Measurements from ENCODE around the gene COLEC12.
"Not testable (repeated sequence)": the region's sequence is repeated elsewhere in the genome, so short reads cannot be mapped to it uniquely, and the experiment has no call there.

The COLEC12 gene

DNA sequence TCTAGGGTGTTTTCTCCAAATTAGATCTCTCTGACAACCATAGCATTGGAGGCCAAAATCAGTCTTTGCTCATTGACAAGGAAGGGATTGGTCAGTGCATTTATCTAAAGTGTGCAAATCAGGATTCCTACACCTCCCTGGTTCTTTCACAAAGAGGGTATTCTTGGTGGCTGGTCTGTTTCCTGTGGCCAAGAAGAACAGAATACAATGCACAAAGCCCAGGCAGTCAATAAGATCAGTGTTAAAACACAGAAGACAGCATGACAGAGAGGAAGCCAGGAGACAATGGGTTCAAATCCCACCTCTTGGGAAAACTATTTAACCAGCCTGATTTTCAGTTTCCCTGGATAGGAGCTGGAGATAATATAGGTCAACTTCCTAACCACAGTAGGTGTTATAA, 186.6 kb downstream of the COLEC12 start:
- DNase-seq: no peak

DNA sequence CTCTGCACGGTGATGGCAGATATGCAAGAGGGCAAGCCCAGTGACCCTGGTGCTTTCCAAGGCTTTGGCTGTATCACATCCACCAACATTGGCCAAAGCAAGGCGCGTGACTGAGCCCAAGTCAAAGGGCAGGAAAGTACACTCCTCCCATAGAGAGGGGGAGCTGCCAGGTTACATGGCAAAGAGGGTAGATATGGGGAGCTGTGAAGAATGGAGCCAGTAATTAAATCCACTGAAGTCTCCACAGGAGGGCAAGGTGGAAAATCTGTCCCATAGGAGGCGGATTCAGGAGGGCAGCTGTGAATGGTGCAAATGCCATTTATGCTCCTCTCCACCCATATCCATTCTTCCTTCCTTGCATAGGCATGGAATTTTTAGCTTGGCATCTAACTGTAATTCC, 188.1 kb downstream of the COLEC12 start:
- no peak for DNase-seq

DNA sequence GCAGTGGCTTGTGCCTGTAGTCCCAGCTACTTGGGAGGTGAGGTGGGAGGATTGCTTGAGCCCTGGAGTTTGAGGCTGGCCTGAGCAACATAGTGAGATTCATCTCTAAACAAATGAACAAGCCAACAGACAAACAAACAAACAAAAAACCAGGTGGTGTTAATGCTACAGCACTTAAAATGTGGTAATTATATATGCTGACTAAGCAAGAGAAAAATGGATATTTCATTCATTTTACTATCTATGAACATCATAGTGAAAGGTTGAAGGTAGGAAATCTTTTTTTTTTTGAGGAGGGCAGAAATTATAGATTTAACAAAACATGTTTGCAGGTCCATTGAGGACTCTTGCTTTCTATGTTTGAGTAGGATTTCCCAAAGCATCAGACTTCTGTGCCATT, 190.5 kb downstream of the COLEC12 start:
- no peak for DNase-seq

DNA sequence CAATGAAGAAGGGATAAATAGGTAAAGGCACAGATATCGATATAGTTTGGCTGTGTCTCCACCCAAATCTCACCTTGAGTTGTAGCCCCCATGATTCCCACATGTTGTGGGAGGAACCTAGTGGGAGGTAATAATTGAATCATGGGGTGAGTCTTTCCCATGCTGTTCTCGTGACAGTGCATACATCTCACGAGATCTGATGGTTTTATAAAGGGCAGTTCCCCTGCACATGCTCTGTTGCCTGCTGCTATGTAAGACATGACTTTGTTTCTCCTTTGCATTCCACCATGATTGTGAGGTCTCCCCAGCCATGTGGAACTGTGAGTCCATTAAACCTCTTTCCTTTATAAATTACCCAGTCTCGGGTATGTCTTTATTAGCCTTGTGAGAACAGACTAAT, 192.4 kb downstream of the COLEC12 start:
- DNase-seq: not testable (repeated sequence)

DNA sequence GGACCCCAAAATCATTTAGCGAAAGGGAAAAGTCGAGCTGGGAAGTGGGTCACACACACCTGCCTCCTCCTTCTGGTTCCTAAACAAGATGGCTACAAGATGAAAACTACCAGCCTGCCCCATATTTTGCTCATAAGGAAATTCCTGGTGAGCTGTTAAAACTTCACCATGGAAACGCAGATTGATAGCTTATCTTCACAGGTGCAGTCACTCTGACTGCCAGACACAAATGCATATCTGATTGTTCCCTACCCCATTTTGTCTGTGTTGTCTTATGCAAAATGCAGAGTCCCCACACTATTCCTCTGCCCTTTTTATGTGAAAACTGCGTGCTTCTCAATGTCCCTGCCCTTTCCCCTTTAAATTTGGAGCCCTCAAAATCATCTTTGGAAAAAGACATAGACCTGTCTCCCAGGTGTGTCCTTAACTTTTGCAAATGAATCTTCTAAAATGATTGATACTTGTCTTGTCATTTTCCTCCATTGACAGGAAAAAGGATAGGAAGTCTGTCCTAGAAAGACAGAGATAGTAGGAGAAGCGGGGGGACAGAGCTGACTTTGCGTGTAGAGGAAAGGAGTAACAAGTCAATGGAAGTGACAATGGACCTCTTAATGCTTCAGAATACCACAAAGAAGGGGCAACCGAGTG, 193.8 kb downstream of the COLEC12 start:
- DNase-seq: no peak

DNA sequence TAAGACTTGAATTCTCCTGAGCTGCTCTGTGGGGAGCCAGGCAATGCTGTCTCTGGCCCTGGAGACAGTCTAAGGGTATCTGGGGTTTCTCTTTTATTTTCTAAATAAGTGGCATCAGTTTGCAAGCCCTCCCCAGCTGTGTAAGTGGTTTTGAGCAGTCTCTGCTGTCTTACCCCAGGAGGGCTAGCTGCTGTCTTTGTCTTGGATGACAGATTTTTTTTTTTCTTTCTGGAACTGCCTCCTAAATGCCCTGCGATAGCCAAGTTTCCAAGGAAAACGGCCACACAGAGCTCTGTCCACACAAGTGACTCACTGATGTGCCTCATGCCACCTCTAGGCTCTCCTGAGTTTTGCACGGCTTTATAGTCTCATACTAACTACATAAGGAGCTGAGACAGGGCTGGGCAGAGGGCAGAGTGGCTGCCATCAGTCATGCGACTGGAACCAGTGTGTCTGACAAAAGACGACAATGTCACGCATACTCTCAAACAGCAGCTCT, 195.4 kb downstream of the COLEC12 start:
- no peak for DNase-seq

DNA sequence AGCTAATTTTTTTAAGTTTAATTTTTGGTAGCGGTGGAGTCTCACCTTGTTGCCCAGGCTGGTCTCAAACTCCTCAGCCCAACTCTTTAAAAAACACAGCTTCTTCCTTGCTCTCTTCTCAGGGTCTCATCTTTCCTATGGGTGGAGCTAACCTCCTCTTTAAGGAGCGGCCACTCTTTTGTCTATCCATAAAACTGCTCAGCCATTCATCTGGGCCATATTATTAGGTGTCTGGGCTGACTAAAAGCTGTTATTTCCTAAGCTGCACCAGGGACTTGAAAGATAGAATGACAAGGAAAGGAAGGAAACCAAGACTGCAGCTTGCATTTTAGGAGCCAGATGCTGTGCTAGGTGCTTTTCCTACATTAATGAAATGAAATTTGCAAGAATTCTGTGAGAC, 196.9 kb downstream of the COLEC12 start:
- DNase-seq: no peak

DNA sequence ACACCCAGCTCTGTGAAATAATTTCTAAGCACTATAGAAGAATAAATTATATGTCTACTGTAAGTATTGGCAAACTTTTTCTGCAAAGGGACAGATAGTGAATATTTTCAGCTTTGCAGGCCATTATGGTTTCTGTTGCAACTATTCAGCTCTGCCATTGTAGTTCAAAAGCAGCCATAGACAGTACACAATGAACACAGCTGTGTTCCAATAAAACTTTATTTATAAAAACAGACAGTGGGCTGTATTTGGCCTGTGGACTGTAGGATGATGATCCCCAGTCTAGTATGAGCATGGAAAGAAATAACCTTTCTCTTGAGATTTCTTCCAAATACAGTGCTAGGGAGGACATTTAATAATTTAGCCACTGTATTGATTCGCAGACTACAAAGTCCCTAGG, 197.5 kb downstream of the COLEC12 start:
- no peak for DNase-seq

DNA sequence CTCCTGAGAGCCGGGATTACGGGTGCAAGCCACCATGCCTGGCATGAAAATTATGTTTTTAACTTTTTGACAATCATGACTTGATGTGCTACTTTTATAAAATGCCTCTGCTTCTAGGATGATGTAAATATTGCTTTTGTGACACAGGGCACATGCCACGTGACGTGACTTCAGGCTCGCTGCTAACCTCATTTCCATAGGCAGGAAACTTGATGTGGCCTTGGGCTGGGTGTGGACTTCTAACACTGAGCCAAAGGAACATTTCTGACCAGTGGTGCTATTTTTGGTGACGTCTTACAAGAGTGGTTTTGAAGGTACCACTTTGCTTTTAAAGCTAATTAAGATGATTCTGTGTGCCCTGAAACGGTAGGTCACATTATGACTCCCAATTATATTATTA, 198.4 kb downstream of the COLEC12 start:
- no peak for DNase-seq

DNA sequence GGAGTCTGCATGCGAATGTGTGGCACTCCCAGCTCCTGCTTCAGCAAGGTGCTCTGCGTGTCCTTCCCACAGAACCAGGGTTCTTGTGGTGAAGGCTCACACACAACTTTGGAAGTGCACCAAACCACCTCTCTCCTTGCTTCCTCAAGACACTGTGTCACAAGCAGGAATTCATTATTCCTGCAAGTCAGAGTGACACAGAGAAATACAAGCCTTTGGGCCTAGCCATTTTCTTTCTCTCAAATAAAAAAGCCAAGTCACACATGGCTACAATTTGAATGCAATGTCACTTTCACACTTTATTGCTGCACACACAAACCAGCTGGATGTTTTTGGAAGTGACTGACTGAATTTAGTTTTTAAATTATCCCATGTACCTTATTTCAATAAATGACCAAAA, 202.6 kb downstream of the COLEC12 start:
- DNase-seq: no peak

DNA sequence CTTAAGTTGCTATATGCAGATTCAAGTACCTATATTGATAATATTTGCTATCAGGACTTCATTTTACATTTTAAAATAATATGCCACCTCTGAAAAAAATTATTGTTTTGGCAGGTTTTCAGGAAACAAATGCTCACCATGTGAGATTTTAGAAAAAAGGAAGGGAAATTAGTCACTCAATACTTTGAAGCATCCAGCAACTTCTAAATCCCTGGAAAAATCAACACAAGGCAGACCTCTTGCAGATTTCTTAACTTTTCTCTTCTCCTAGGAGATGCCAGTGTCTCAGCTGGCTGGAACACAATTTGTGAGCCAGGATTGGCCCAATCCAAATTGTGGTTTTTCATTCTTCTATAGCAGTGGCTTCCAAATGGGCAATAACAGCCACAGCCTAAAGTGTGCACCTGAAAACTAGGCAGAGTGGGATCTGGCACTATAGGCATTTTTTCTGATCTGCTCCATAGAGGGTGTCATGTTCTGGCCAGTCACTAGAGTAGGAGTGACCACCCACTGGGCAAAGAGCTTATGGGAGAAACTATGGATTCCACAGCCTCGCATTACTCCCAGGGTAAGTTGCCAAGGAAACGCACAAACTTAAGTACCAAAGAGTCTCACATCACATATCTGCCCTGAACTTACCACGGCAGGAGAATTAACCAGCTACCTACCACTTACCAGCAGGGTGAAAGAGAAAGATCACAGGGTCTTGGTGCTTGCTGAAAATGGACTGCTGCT, 204.6 kb downstream of the COLEC12 start:
- DNase-seq: no peak

DNA sequence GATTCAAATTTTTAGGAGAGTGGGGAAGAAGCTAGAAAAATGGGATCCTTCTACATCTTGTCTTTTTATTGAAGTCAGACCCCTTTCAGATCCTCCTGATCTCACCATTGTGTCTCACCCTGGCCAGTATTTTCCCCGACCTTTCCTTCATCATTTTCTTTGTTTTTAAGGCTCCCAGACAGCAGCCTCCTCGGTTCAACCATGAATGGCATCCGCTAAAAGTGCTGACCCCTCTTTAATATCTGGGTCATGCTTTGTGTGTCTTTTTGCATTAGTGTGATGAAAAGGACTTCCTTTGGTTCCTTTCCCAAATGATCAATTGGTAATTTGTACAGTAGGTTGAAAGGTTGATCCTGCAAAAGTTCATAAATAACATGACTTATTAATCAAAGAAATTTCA, 205.9 kb downstream of the COLEC12 start:
- DNase-seq: no peak

DNA sequence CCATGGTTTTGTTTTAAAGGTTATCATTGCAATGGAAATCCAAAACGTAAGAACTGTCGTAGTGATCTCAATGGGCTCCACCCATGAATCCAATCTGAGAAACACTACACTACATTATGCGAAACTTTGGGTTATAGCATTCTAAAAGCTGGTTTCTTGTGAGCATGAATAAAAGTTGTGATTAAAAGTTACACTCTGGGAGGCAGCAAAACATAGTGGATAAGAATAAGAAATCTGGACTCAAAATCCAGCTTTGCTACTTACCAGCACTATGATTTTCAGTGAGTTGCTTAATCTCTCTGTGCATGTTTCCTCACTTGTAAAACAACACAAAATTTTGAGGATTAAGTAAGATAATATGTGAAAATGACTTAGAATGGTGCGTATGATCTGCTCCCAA, 207.0 kb downstream of the COLEC12 start:
- DNase-seq: no peak

DNA sequence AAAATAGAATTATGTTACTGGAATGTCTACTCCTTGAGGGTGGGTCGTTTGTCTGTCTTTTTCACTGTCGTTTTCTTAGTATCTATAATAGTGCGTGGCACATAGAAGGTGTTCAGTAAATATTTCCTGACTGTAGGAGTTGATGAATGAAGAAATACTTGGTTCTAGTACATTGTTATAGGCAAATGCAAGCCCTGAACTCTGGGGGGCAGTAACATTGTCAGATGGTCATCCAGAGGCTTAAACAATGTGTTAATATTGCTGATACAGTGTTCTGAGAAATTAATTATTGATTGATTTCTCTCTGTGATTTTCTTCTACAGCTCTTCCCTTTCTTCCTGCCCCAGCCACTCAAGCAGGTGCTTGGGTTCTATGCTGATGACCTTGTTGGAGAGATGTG, 208.2 kb downstream of the COLEC12 start:
- no peak for DNase-seq

DNA sequence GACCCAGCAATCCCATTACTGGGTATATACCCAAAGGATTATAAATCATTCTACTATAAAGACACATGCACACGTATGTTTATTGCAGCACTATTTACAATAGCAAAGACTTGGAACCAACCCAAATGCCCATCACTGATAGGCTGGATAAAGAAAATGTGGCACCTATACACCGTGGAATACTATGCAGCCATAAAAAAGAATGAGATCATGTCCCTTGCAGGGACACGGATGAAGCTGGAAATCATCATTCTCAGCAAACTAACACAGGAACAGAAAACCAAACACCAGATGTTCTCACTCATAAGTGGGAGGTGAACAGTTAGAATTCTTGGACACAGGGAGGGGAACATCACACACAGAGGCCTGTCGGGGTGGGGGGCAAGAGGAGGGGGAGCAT, 210.5 kb downstream of the COLEC12 start:
- not testable (repeated sequence) for DNase-seq

DNA sequence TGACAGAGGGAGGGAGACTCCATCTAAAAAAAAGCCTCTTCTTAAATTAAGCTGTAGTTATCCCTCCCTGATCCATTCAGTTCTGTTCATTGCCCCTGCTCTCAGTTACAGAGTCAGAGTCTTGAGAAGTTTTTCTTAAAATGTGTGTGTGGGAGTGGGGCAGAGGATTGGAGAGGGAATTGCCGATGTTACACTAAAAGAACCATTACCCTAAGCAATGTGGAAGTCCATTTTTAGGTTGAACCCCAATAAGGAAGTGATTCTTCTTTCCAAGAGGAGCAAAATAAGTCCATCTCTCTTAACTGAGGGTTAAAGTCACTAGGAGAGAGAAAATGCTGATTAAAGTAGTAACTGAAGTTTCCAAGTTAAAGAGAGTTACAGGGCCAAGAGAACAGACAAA, 211.5 kb downstream of the COLEC12 start:
- DNase-seq: no peak

DNA sequence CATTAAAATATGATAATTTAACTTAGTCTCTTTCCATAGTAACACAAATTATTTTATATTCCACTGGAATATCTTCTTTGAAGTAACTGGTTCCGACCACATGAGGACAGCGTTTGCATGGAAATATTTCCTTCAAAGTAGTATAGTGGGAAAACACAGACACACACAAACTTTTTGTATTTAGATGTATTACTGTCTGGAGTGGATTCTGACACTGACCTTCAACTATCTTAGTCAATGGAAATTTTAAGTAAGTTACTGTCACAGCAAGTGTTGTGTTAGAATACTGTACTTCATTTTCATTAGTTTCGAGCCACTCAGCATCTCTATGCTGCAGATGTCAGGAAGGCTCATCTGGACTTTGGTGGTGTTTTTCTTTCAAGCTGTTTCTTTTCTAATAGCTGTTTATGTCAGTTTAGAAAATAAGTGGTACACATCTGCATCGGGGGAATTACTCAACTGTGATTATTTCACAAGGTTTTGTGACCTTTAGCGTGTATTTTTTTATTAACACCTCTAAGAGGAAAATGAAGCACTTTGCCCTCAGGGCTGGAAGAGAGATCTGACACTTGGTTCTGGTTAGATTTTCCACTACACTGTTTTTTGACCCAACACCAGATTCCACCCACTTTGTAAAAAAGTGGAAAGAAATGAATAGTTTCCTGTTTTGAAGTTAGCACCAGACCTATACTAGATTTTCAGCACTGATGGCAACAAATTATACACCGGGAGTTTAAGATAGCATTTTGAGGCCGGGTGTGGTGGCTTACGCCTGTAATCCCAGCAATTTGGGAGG, 213.8 kb downstream of the COLEC12 start:
- DNase-seq: peak; percentile 0

DNA sequence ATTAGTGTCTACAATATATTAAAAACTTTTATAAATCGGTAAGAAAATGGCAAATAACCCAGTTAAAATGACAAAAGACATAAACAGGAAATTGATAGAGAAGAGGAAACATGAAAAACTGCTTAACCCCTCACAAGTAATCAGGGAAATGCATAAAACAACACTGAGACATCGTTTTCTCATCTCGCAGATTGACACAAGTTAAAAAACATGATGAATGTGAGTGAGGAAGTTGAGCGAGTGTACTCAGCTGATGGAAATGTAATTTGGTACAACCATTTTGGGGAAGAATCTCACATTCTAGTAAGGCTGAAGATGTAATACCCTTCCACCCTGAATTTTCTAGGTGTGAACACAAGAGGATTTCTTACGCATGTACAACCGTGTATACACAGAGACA, 214.7 kb downstream of the COLEC12 start:
- DNase-seq: no peak

DNA sequence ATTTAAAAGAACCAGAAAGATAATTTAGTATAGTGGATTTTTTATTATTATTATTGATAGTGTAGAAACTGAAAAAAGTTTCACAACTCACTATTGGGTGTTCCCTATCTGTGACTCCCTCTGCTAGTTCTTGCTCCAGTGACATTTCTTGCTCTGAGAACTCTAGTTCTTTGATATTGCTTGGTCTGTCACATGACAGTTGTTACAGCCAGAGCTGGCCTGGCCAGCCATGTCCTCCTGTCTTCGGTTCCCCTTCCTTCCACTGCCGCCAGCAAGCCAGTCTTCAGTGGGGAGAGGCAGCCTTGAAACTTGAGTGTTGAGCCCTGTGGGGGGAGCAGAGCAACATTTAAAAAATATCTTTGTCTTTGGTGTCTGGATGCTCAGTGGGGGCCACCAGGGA, 225.0 kb downstream of the COLEC12 start:
- no peak for DNase-seq

DNA sequence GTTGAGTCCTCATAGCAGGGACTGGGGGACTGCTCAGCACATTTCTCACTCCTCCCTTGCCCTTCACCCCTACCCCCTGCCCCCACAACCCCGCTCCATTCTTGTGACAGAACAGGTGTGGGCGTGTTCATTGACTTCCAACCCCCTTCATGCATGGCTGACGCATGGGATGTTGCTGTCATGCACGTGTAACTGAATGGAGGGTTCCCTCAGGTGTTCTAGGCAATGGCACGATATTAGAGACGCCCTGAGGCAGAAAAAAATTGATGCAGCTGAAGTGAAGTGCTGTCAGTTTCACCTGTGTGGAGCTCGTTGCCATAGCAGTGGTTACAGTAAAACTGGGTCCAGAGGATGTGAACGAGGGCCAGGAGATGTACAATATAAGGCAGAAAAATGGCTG, 226.2 kb downstream of the COLEC12 start:
- no peak for DNase-seq

DNA sequence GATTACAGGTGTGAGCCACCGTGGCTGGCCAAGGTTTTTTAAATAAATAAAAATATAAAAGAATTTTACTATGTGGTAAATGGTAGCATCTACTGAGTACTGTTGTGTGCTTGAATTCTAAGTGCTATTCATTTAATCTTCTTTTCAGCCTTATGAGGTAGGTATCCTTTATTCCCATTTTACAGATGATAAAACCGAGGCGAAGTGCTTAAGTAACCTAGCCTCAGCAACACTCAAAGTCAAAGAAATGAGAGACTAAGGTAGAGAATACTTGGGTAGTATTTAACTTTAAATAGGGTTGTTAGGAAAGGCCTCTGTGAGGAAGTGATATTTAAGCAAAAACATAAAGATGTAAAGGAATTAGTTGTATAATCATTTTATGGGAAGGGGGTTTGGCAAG, 227.0 kb downstream of the COLEC12 start:
- no peak for DNase-seq

DNA sequence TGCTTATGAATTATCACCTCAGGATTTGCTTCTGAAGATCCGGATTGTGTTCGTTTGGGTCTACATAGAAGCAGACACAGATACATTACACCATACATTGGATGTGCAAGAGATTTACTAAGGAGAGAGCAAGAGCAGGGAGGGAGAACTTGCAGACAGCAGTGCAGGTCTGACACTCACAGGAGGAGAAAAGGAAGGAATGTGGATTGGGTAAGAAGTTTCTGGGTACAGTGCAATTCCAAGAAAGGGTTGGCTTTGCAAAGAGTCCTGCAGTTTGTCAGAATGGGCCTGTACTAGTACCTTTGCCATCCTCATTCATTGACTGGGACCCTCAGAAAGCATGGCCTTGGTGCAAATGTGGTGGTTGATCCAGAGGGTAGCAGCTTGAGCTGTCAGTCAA, 227.9 kb downstream of the COLEC12 start:
- DNase-seq: no peak

DNA sequence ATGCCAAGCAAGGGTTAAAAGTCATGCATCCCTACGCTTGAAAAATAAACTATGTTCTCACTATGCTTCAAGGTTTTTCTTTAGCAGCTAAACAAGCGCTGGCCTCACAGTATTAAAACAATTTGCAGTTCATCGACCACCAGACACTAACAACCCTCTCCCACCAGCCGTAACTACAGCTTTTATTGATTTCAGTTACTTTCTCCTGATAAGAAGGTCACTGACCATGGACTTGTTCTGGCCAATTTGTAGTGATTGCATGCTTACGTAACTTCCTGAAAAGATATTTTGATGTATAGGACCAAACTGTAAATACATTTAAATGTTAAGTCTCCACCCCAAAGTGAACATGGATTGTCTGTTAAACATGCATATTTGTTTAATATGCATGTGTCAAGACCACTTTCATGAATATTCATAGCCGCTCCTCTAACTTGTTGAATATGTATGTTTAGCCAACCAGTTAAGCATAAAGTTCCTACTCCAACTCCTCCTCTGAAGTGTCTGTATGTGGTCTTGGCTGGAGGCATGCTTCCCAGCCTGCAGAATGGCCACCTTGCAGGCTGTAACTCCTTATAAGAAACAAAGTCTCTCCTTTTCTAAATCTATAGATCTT, 230.9 kb downstream of the COLEC12 start:
- no peak for DNase-seq

All from NCI-H1092 treated with DMSO at 0.1 percent for 48 hours (cell line).